GM21528 (cell line): ENCODE data around the gene RHOB.
"Not testable (repeated sequence)": the region's sequence is repeated elsewhere in the genome, so short reads cannot be mapped to it uniquely, and the experiment has no call there.

Source experiments
- ATAC-seq: cut with Tn5 transposase; IDR thresholded peaks from one replicate; pipeline ENCODE4 v1.9.1; 2021; ENCODE audit warnings: mild to moderate bottlenecking, moderate library complexity; ENCODE audit not compliant: unreplicated experiment, low FRiP score

Gene RHOB

DNA sequence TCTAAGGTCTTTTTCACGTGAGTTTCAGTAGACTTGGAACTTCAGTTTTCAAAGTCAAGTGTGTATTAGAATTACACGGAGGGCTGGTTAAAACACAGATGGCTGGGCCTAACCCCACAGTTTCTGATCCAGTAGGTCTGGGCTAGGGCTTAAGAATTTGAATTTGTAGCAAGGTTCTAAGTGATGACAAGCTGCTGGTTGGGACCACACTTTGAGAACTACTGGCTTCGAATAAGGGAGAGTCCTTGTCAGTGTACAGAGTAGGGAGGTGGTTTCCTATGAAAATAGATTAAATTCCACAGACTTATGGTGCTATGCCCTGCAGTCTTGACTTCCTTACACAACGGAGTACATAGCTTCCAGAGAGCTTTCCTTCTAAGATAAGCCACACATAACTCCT, 4.5 kb downstream of the RHOB start:
- ATAC-seq = no peak

DNA sequence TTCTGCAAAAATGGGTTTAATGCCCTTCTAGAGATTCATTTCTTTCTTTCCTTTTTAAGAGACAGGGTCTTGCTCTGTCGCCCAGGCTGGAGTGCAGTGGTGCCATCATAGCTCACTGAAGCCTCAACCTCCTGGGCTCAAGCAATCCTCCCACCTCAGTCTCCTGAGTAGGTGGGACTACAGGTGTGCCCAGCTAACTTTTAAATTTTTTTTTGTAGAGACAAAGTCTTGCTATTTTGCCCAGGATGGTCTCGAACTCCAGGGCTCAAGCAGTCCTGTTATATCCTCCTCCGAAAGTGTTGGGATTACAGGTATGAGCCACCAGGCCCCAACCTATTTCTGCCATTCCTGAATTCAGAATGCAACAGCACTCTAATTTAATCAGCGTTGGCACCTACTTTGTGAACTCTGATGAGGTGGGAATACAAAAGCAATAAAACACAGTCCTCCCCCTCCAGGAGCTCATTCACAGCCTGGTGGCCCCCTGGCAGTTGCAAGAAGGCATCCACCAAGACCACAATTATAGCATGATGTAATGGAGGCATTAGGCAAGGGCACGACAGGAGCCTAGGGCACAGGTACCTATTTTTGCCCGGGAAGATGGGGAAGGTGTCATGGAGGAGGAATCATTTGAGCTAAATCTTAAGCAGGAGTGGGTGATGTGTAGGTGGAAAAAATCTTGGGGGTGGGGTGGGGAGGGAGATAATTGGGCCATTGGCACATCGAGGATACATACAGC, 5.1 kb downstream of the RHOB start:
- ATAC-seq = no peak

DNA sequence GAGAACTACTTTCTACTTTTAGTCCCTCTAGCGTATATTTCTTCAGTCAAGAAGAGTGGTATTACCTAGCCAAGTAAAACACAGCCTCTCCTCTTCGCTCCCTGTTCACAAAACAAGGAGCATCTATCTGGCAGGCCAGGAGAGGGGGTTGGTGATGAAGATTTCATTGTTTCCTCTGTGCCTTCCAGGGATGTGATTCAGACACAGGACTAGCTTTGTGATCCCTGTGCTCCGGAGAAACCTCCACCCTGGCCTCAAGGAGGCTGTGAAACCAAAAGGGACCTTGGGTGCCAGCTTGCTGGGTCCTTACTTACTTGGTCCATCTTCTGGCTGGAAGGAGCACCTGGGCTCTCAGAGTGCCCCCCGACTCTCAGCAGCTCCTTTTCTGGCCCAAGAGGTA, 5.7 kb downstream of the RHOB start:
- no peak for ATAC-seq

DNA sequence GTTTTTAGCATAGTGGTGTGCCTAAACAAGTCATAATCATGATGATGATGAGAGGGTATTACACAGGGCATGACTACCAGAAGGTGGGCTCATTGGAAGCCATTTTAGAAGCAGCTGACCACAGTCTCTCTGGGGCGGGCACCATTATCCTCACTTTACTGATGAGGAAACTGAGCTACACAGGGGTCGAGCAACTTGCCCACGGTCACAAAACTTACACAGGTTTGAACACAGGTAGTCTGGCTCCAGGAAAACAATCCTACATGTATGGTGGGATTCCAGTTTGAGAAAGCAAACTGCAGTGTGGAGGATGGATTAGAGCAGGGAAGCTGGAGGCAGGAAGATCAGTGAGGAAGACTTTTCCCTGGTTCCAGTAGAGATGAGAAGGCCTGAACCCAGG, 6.2 kb downstream of the RHOB start:
- ATAC-seq = no peak

- ATAC-seq = no peak
Observed at GRCh38 chr2:20454036-20454981, 7.4 kb downstream of the RHOB start.

- no peak for ATAC-seq
Observed at GRCh38 chr2:20455076-20455587, 8.3 kb downstream of the RHOB start.

- no peak for ATAC-seq
Observed at GRCh38 chr2:20456116-20456571, 9.3 kb downstream of the RHOB start.

GRCh38 chr2:20456636-20457426, 10.0 kb downstream of the RHOB start:
- no peak for ATAC-seq

GRCh38 chr2:20457661-20458630, 11.1 kb downstream of the RHOB start:
- ATAC-seq = no peak

- not testable (repeated sequence) for ATAC-seq
Observed at GRCh38 chr2:20458737-20459484, 12.0 kb downstream of the RHOB start.

DNA sequence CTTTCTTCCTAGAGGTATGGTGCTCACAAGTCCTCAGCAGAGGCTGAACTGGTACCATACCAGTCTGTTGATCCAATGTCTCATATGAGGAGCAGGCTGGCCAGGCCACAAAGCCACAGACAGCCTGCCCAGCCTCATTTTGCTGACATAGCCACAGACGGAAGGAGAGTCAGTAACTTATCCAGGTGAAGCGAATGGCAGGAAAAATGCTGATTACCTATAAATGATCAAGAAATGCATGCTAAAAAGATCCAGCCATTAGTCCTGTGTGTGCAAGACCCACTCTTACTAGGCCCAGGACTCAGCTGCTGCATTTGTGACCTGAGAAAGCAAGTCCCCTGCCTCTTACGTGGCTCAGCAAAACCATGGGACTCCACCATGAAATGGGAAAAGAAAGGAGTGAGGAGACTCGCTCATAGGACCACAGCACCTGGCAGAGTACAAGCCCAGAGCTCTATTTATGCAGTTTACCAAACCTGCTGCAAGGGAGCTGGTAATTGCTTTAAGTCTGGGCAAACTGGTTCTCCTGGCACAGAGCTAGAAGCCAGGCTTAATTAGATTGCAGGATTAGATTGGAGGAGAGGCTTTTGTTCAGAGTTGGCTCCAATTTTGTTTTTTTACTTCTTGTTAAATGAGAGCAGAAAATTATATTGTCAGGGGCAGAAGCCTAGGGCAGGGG, 19.0 kb downstream of the RHOB start:
- ATAC-seq = no peak

GRCh38 chr2:20467789-20468548, 21.1 kb downstream of the RHOB start:
- no peak for ATAC-seq

GRCh38 chr2:20468549-20469500, 22.0 kb downstream of the RHOB start:
- no peak for ATAC-seq

- no peak for ATAC-seq
Observed at GRCh38 chr2:20469595-20469994, 22.7 kb downstream of the RHOB start.

GRCh38 chr2:20470211-20470610, 23.3 kb downstream of the RHOB start:
- ATAC-seq = no peak

GRCh38 chr2:20471148-20471547, 24.3 kb downstream of the RHOB start:
- ATAC-seq = no peak
